Activated CD8-positive, alpha-beta T cell treated with anti-CD3 and anti-CD28 coated beads, Interleukin-2, amount 10 ng/mL, durations not matched to agents 7 days and 5 days (primary cell): ENCODE results near the gene FBN3. TPM values are rescaled to one million over a fixed set of nuclear protein-coding genes. Genes with fewer than 3 reads are reported as not detected.
A peak's percentile ranks its signal among the peaks of the same experiment; 100 is the strongest.

Experiments used
- ATAC-seq: fragments of 150-1000 bp; cut with Tn5 transposase; one replicate; pipeline ENCODE4 v1.10.0; 2021; ENCODE audit warnings: moderate library complexity
- CTCF ChIA-PET: fragments of 350-600 bp; sonication (Branson Sonifier 250); formaldehyde crosslinking; loops from one replicate; lab custom pipeline; 2021; ENCODE audit warnings: antibody characterized with exemption; lab: Charles Lee
- POLR2A ChIA-PET: fragments of 350-600 bp; sonication (Branson Sonifier 250); formaldehyde crosslinking; loops from one replicate; lab custom pipeline; 2021; ENCODE audit warnings: antibody characterized with exemption; lab: Charles Lee
- DNase-seq: peaks from one replicate; pipeline ENCODE4 v3.0.0-alpha.2; 2020
- H3K27ac Mint-ChIP-seq: one replicate; pipeline ENCODE4 v1.8.0; 2021; ENCODE audit warnings: mild to moderate bottlenecking, mixed read lengths
- H3K27me3 Mint-ChIP-seq: one replicate; pipeline ENCODE4 v1.8.0; 2021; ENCODE audit warnings: low read depth, mixed read lengths
- H3K36me3 Mint-ChIP-seq: one replicate; pipeline ENCODE4 v1.8.0; 2021; ENCODE audit warnings: low read depth, mixed read lengths
- H3K4me1 Mint-ChIP-seq: one replicate; pipeline ENCODE4 v1.8.0; 2021; ENCODE audit warnings: low read depth, mixed read lengths
- H3K4me3 Mint-ChIP-seq: one replicate; pipeline ENCODE4 v1.8.0; 2021; ENCODE audit warnings: mild to moderate bottlenecking, mixed read lengths
- H3K9me3 Mint-ChIP-seq: one replicate; pipeline ENCODE4 v1.8.0; 2022; ENCODE audit warnings: mixed read lengths; ENCODE audit not compliant: insufficient read depth
- total RNA-seq, 2 experiments: library from RNA; stranded (reverse); gene quantifications; one replicate each; pipeline ENCODE4 v1.2.3, GENCODE V29; 2021

FBN3 gene
- total RNA-seq, 2 experiments from 2014 or later: 0.03 TPM; not detected in 1

DNA sequence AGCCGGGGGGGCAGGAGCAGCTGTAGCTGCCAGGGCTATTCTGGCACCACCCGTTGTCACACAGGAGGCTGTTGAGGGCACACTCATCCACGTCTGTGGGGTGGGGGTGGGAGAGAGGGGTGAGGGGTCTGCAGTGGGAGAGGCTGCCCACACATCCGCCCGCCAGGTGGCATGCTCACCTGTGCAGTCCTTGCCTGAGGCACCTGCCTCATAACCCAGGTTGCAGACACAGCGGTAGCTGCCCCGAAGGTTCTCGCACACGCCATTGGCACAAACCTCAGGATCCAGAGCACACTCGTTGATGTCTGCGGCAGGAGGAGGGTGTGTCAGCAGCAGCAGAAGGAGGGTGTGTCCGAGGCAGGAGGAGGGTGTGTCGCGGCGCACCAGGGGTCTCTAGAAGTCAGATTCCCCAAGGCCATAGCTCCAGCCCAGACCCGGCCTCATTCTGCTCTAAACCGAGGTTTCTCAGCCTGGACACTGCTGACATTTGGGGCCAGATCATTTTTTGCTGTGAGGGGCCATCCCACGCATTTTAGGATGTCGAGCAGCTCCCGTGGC is 20.3 kb downstream of the FBN3 start:
- CTCF ChIA-PET: no interaction called here
- POLR2A ChIA-PET: no interaction called here
- H3K9me3 Mint-ChIP-seq: no peaks in the 10 kb centered on the region

DNA sequence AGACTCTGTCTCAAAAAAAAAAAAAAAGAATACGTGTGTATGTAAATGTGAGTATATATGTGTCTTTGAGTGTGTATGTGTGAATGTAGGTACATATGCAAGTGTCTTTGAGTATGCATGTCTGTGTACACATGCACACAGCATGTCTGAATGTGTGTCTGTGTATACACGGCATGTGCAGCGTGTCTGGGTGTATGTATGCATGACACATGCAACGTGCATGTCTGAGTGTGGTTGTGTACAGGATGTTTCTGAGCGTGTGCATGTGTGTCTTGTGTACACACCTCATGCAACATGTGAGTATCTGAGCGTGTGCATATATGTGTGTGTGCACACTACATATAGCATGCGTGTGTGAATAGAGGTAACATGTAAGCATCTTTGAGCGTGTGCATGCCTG is 20.8 kb downstream of the FBN3 start:
- POLR2A ChIA-PET: no interaction called here
- Mint-ChIP-seq H3K27me3 (no peaks in the 10 kb centered on the region), H3K4me1 (no peaks in the 10 kb centered on the region), H3K4me3 (no peak overlapping the region), H3K36me3 (no peaks in the 10 kb centered on the region), H3K9me3 (no peaks in the 10 kb centered on the region), H3K27ac (no peak overlapping the region)
- CTCF ChIA-PET: no interaction called here
- ATAC-seq (no peak), DNase-seq (no peak)

More for the DNA sequence above, 20.3 kb downstream of the FBN3 start:
- Mint-ChIP-seq H3K27ac (no peak overlapping the region), H3K4me3 (no peak overlapping the region), H3K27me3 (no peaks in the 10 kb centered on the region), H3K4me1 (no peaks in the 10 kb centered on the region), H3K36me3 (no peaks in the 10 kb centered on the region)
- DNase-seq: no peak
- no peak for ATAC-seq

- no peaks in the 10 kb centered on the region for H3K9me3 Mint-ChIP-seq
- POLR2A ChIA-PET: no interaction called here
- H3K4me1 Mint-ChIP-seq: no peaks in the 10 kb centered on the region
- DNase-seq: no peak
- H3K36me3 Mint-ChIP-seq: no peaks in the 10 kb centered on the region
- H3K27ac Mint-ChIP-seq: no peak overlapping the region
- CTCF ChIA-PET: no interaction called here
- H3K4me3 Mint-ChIP-seq: no peak overlapping the region
- ATAC-seq: no peak
- no peaks in the 10 kb centered on the region for H3K27me3 Mint-ChIP-seq
Observed at GRCh38 chr19:8127311-8127710, 22.1 kb downstream of the FBN3 start.

- POLR2A ChIA-PET: no interaction called here
- no peak for DNase-seq
- Mint-ChIP-seq H3K4me1 (no peaks in the 10 kb centered on the region), H3K27me3 (no peaks in the 10 kb centered on the region), H3K36me3 (no peaks in the 10 kb centered on the region), H3K27ac (no peak overlapping the region), H3K4me3 (no peak overlapping the region), H3K9me3 (no peaks in the 10 kb centered on the region)
- CTCF ChIA-PET: no interaction called here
- ATAC-seq: no peak
Observed at GRCh38 chr19:8126511-8126910, 22.9 kb downstream of the FBN3 start.

GRCh38 chr19:8126008-8126407 is 23.4 kb downstream of the FBN3 start:
- DNase-seq: no peak
- H3K9me3 Mint-ChIP-seq: no peaks in the 10 kb centered on the region
- H3K36me3 Mint-ChIP-seq: no peaks in the 10 kb centered on the region
- ChIA-PET CTCF (no interaction called here), POLR2A (no interaction called here)
- H3K27ac Mint-ChIP-seq: no peak overlapping the region
- H3K27me3 Mint-ChIP-seq: no peaks in the 10 kb centered on the region
- no peak overlapping the region for H3K4me3 Mint-ChIP-seq
- ATAC-seq: no peak
- no peaks in the 10 kb centered on the region for H3K4me1 Mint-ChIP-seq

DNA sequence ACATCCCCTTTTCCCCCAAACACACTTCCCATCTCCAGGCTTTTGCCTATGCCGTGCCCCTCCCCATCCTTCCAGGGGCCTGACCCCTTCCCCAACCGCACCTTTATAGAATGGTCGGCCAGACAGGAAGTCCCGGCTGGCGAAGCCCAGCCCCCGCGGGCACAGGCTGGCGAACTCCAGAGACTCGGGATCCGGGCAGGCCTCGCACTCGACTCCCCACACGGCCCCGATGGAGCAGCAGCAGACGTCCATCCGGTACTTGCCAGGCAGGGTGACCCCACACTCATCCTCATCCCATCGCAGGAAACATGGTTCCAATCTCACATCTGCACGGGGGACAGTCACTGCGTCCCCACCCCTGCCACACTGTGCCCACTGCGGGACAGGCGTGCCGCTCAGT is 25.7 kb downstream of the FBN3 start:
- Mint-ChIP-seq H3K4me1 (no peaks in the 10 kb centered on the region), H3K27me3 (no peaks in the 10 kb centered on the region), H3K36me3 (no peaks in the 10 kb centered on the region), H3K27ac (no peak overlapping the region), H3K9me3 (no peaks in the 10 kb centered on the region), H3K4me3 (no peak overlapping the region)
- CTCF ChIA-PET: no interaction called here
- POLR2A ChIA-PET: no interaction called here
- ATAC-seq (no peak), DNase-seq (no peak)

DNA sequence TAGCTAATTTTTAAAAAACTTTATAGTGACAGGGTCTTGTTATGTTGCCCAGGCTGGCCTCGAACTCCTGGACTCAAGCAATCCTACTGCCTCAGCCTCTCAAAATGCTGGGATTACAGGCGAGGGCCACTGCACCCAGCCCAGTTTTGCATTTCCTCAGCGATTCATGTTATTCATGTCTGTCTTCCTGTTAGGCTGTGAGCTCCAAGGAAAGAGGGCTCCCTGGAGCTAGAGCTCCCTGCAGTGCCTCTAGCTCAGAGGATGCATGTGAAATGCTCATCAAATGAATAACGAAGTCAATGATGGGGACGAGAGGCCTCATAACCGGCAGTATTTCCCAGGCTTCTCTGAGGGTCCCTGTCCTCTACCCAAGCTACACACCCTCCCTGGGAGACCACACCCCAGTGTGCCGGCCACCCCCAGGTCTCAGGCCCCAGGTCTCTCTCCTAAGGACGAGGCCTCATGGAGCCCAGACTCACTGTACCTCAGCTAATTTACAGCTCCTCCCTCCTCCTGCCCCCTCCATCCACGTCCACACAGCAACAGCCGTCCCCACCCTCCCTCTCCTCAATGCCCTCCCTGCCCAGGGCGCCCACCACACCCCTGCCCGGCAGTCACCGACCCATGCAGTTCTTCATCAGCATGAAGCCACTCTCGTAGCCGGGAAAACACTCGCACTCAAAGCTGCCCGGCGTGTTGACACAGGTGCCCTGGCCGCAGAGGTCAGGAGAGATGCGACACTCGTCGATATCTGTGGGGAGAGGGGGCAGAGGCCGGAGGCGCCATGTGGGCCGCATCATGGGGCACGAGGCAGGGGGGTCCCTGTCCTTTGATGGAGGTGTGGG is 28.5 kb downstream of the FBN3 start:
- no peak overlapping the region for H3K27ac Mint-ChIP-seq
- H3K9me3 Mint-ChIP-seq: no peaks in the 10 kb centered on the region
- no peak for ATAC-seq
- CTCF ChIA-PET: no interaction called here
- H3K36me3 Mint-ChIP-seq: no peaks in the 10 kb centered on the region
- H3K4me3 Mint-ChIP-seq: no peak overlapping the region
- POLR2A ChIA-PET: no interaction called here
- no peaks in the 10 kb centered on the region for H3K4me1 Mint-ChIP-seq
- H3K27me3 Mint-ChIP-seq: no peaks in the 10 kb centered on the region
- no peak for DNase-seq

- Mint-ChIP-seq H3K36me3 (no peaks in the 10 kb centered on the region), H3K9me3 (no peaks in the 10 kb centered on the region), H3K4me3 (no peak overlapping the region), H3K27me3 (no peaks in the 10 kb centered on the region), H3K4me1 (no peaks in the 10 kb centered on the region), H3K27ac (no peak overlapping the region)
- ATAC-seq: no peak
- ChIA-PET POLR2A (no interaction called here), CTCF (no interaction called here)
- no peak for DNase-seq
Observed at GRCh38 chr19:8117991-8118390, 31.4 kb downstream of the FBN3 start.

- DNase-seq (peak; percentile 24), ATAC-seq (no peak)
- Mint-ChIP-seq H3K9me3 (no peaks in the 10 kb centered on the region), H3K36me3 (no peaks in the 10 kb centered on the region), H3K4me3 (no peak overlapping the region), H3K4me1 (no peaks in the 10 kb centered on the region), H3K27me3 (no peaks in the 10 kb centered on the region), H3K27ac (no peak overlapping the region)
- POLR2A ChIA-PET: no interaction called here
- CTCF ChIA-PET: no interaction called here
Observed at GRCh38 chr19:8116437-8117293, 32.7 kb downstream of the FBN3 start.

DNA sequence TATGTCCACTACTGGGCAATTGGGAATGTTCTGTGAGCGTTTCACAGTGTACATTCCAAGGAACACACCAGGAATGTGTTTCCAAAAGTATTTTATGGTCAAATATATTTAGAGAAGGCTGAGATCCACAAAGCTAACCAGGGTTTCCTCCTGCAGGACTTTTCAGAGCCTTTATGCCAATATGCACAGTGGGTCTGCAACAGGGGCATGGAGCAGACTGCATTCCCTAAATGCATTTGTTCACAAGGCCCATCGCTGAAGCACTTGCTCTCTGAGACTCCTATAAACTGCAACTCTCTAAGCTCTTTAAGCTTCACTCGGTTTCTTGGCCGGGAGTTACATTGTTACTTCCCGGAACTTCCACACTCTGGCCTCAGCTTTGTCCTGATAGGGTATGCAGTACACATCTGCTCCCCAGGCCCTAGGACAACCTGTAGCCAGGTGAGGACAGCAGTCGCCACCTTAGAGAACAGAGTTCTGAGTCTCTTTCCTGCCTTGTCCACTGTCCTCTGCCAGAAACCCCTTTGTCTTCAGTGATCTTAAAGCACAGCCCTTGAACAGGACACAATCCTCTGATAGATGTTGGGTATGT is 33.5 kb downstream of the FBN3 start:
- POLR2A ChIA-PET: no interaction called here
- no peak for DNase-seq

DNA sequence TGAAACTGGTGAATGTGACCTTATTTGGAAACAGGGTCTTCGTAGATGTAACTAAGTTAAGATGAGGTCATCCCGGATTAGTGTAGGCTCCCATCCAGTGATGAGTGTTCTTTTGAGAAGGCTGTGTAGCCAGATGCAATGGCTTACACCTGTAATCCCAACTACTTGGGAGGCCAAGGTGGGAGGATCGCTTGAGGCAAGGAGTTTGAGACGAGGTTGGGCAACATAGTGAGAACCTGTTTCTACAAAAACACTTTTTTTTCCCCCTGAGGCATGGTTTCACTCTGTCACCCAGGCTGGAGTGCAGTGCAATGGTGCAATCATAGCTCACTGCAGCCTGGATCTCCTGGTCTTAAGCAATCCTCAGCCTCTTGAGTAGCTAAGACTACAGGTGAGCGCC is 36.4 kb downstream of the FBN3 start:
- ChIA-PET POLR2A (no interaction called here), CTCF (no interaction called here)
- H3K27me3 Mint-ChIP-seq: peaks cover 9% of the 10 kb centered on the region
- H3K36me3 Mint-ChIP-seq: no peaks in the 10 kb centered on the region
- no peak overlapping the region for H3K4me3 Mint-ChIP-seq
- no peak overlapping the region for H3K27ac Mint-ChIP-seq
- no peaks in the 10 kb centered on the region for H3K9me3 Mint-ChIP-seq
- ATAC-seq: no peak
- DNase-seq: no peak
- H3K4me1 Mint-ChIP-seq: no peaks in the 10 kb centered on the region

More for the DNA sequence above, 33.5 kb downstream of the FBN3 start:
- CTCF ChIA-PET: no interaction called here
- Mint-ChIP-seq H3K27ac (no peak overlapping the region), H3K4me3 (no peak overlapping the region), H3K9me3 (no peaks in the 10 kb centered on the region), H3K36me3 (no peaks in the 10 kb centered on the region), H3K27me3 (no peaks in the 10 kb centered on the region), H3K4me1 (no peaks in the 10 kb centered on the region)
- no peak for ATAC-seq

GRCh38 chr19:8111376-8111775 is 38.0 kb downstream of the FBN3 start:
- H3K27ac Mint-ChIP-seq: no peak overlapping the region
- H3K36me3 Mint-ChIP-seq: no peaks in the 10 kb centered on the region
- H3K4me1 Mint-ChIP-seq: no peaks in the 10 kb centered on the region
- POLR2A ChIA-PET: no interaction called here
- no peak overlapping the region for H3K4me3 Mint-ChIP-seq
- CTCF ChIA-PET: no interaction called here
- DNase-seq (no peak), ATAC-seq (no peak)
- H3K9me3 Mint-ChIP-seq: no peaks in the 10 kb centered on the region
- peaks cover 9% of the 10 kb centered on the region for H3K27me3 Mint-ChIP-seq
